Endodermal cell (in vitro differentiated cells): Measurements from ENCODE around the gene TMTC2. TPM values are rescaled to one million over a fixed set of nuclear protein-coding genes. Genes with fewer than 3 reads are reported as not detected.
"Not testable (repeated sequence)": the region's sequence is repeated elsewhere in the genome, so short reads cannot be mapped to it uniquely, and the experiment has no call there.

ENCODE experiments used
- DNase-seq: peaks from one replicate; pipeline ENCODE4 v3.0.0-alpha.2; 2017
- H3K27ac ChIP-seq: 2 replicates; pipeline ENCODE4 v1.5.1; 2013; ENCODE audit warnings: mild to moderate bottlenecking, low read depth, low read length, moderate library complexity
- H3K27me3 ChIP-seq: 2 replicates; pipeline ENCODE4 v1.6.1; 2013; ENCODE audit warnings: mild to moderate bottlenecking, low read length, moderate library complexity; ENCODE audit not compliant: insufficient read depth, control insufficient read depth, poor library complexity, severe bottlenecking
- H3K36me3 ChIP-seq: 2 replicates; pipeline ENCODE4 v1.7.0; 2013; ENCODE audit warnings: mild to moderate bottlenecking, low read length, moderate library complexity; ENCODE audit not compliant: control insufficient read depth, insufficient read depth
- H3K4me1 ChIP-seq: one replicate; pipeline ENCODE4 v1.7.0; 2013; ENCODE audit warnings: low read length; ENCODE audit not compliant: control insufficient read depth, insufficient read depth
- H3K4me3 ChIP-seq: 2 replicates; pipeline ENCODE4 v1.5.1; 2013; ENCODE audit warnings: mild to moderate bottlenecking, low read length, moderate library complexity
- H3K9ac ChIP-seq: 2 replicates; pipeline ENCODE4 v1.6.1; 2013; ENCODE audit warnings: mild to moderate bottlenecking, low read length, moderate library complexity; ENCODE audit not compliant: poor library complexity, severe bottlenecking; ENCODE audit errors: extremely low read depth
- H3K9me3 ChIP-seq: 2 replicates; pipeline ENCODE4 v1.6.1; 2013; ENCODE audit warnings: mild to moderate bottlenecking, low read length, moderate library complexity; ENCODE audit not compliant: control insufficient read depth
- H3K27ac Mint-ChIP-seq: 2 replicates; pipeline ENCODE4 v1.8.0; 2020; ENCODE audit warnings: mixed read lengths
- H3K27me3 Mint-ChIP-seq: 2 replicates; pipeline ENCODE4 v1.8.0; 2021; ENCODE audit warnings: mild to moderate bottlenecking, mixed read lengths; ENCODE audit not compliant: insufficient read depth
- H3K36me3 Mint-ChIP-seq: 2 replicates; pipeline ENCODE4 v1.8.0; 2020; ENCODE audit warnings: low read depth, mixed read lengths
- H3K4me1 Mint-ChIP-seq: 2 replicates; pipeline ENCODE4 v1.8.0; 2020; ENCODE audit warnings: mixed read lengths
- H3K4me3 Mint-ChIP-seq: 2 replicates; pipeline ENCODE4 v1.8.0; 2020; ENCODE audit warnings: mild to moderate bottlenecking, moderate library complexity, mixed read lengths
- H3K9me3 Mint-ChIP-seq: 2 replicates; pipeline ENCODE4 v1.8.0; 2020; ENCODE audit warnings: mild to moderate bottlenecking, mixed read lengths
- WGBS, 2 experiments: methylation state at CpG; one replicate each; pipeline versions ENCODE4 v1.1.5 to v1.1.7; 2013; ENCODE audit warnings: missing lambda C conversion rate in 2 of 2, mixed read lengths in 1 of 2; ENCODE audit not compliant: insufficient coverage in 1 of 2, insufficient read length in 1 of 2; 5-methylcytosine and 5-hydroxymethylcytosine counted together
- total RNA-seq, 2 donors: library from RNA; stranded (reverse); fragmentation: NEBNext Ultra II Directional in 1 of 2; extraction: Animal tissue kit (Norgen Biotek cat#: 25700) in 1 of 2; gene quantifications; 2 replicates in 1 of 2; 3 replicates in 1 of 2; pipeline ENCODE4 v1.2.1, GENCODE V29; 2021
- TF ChIP-seq, protein P1 (sequence below): fragments of 200-600 bp; sonication (generic); conservative IDR thresholded peaks from 2 replicates; pipeline ENCODE4 v1.5.0; 2021; ENCODE audit warnings: antibody characterized with exemption, mild to moderate bottlenecking

The TMTC2 gene
- total RNA-seq, 2 donors from 2014 or later: 7.2 to 10.8 TPM

DNA sequence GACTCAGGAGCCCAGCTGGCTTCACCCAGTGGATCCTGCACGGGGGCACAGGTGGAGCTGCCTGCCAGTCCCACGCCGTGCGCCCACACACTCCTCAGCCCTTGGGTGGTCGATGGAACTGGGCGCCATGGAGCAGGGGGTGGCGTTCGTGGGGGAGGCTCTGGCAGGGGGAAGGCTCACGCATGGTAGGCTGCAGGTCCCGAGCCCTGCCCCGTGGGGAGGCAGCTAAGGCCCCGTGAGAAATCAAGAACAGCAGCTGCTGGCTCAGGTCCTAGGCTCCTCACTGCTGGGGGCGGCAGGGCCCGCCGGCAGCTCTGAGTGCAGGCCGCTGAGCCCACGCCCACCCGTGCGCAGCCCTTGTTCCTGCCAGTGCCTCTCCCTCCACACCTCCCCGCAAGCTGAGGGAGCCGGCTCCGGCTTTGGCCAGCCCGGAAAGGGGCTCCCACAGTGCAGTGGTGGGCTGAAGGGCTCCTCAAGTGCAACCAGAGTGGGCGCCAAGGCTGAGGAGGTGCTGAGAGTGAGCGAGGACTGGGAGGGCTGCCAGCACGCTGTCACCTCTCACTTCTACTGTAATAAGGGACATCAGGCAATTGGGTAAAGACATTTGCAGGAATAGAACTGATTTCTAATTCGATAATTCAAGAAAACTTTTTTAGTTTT lies 115.4 kb downstream of the TMTC2 start:
- TF ChIP-seq, protein P1, sequence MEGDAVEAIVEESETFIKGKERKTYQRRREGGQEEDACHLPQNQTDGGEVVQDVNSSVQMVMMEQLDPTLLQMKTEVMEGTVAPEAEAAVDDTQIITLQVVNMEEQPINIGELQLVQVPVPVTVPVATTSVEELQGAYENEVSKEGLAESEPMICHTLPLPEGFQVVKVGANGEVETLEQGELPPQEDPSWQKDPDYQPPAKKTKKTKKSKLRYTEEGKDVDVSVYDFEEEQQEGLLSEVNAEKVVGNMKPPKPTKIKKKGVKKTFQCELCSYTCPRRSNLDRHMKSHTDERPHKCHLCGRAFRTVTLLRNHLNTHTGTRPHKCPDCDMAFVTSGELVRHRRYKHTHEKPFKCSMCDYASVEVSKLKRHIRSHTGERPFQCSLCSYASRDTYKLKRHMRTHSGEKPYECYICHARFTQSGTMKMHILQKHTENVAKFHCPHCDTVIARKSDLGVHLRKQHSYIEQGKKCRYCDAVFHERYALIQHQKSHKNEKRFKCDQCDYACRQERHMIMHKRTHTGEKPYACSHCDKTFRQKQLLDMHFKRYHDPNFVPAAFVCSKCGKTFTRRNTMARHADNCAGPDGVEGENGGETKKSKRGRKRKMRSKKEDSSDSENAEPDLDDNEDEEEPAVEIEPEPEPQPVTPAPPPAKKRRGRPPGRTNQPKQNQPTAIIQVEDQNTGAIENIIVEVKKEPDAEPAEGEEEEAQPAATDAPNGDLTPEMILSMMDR: no peak
- WGBS, 2 experiments: 96 to 100% methylated on average over 7 to 27 of the region's 27 CpGs
- Mint-ChIP-seq H3K4me1 (peaks cover 18% of the 10 kb centered on the region), H3K27ac (no peak overlapping the region), H3K9me3 (peaks cover 13% of the 10 kb centered on the region), H3K36me3 (peaks cover 26% of the 10 kb centered on the region), H3K4me3 (no peak overlapping the region), H3K27me3 (no peaks in the 10 kb centered on the region)
- Histone ChIP-seq H3K9me3 (no peaks in the 10 kb centered on the region), H3K9ac (no peak overlapping the region), H3K36me3 (no peaks in the 10 kb centered on the region), H3K27ac (no peak overlapping the region), H3K4me1 (peaks cover 3% of the 10 kb centered on the region), H3K27me3 (no peaks in the 10 kb centered on the region), H3K4me3 (no peak overlapping the region)
- DNase-seq: no peak

- no peaks in the 10 kb centered on the region for H3K27me3 Mint-ChIP-seq
- WGBS, 2 experiments: 60 to 63% methylated on average over 2 to 3 of the region's 3 CpGs
- Histone ChIP-seq H3K27ac (no peak overlapping the region), H3K4me3 (no peak overlapping the region), H3K9ac (no peak overlapping the region), H3K4me1 (peaks cover 3% of the 10 kb centered on the region), H3K27me3 (no peaks in the 10 kb centered on the region), H3K36me3 (no peaks in the 10 kb centered on the region), H3K9me3 (no peaks in the 10 kb centered on the region)
- DNase-seq: peak; percentile 86
- H3K27ac Mint-ChIP-seq: peak overlapping the region; percentile 4
- H3K9me3 Mint-ChIP-seq: peaks cover 13% of the 10 kb centered on the region
- no peak overlapping the region for H3K4me3 Mint-ChIP-seq
- TF ChIP-seq, protein P1: no peak
- H3K36me3 Mint-ChIP-seq: peaks cover 22% of the 10 kb centered on the region
- peaks cover 18% of the 10 kb centered on the region for H3K4me1 Mint-ChIP-seq
These were observed 116.5 kb downstream of the TMTC2 start for GRCh38 chr12:82803201-82803600.

- Histone ChIP-seq H3K4me1 (peaks cover 3% of the 10 kb centered on the region), H3K27me3 (no peaks in the 10 kb centered on the region), H3K4me3 (no peak overlapping the region), H3K36me3 (no peaks in the 10 kb centered on the region), H3K27ac (no peak overlapping the region), H3K9me3 (no peaks in the 10 kb centered on the region), H3K9ac (no peak overlapping the region)
- no peak overlapping the region for H3K4me3 Mint-ChIP-seq
- H3K9me3 Mint-ChIP-seq: peaks cover 13% of the 10 kb centered on the region
- WGBS, 2 experiments: 88 to 90% methylated on average over 2 of the region's 2 CpGs
- TF ChIP-seq, protein P1: no peak
- H3K27me3 Mint-ChIP-seq: no peaks in the 10 kb centered on the region
- peaks cover 18% of the 10 kb centered on the region for H3K4me1 Mint-ChIP-seq
- no peak for DNase-seq
- peaks cover 22% of the 10 kb centered on the region for H3K36me3 Mint-ChIP-seq
- no peak overlapping the region for H3K27ac Mint-ChIP-seq
These were observed 117.9 kb downstream of the TMTC2 start for GRCh38 chr12:82804601-82805000.

GRCh38 chr12:82805004-82805403 lies 118.3 kb downstream of the TMTC2 start:
- Mint-ChIP-seq H3K9me3 (peaks cover 13% of the 10 kb centered on the region), H3K4me1 (peaks cover 18% of the 10 kb centered on the region), H3K36me3 (peaks cover 24% of the 10 kb centered on the region)
- WGBS, 2 experiments: 89 to 100% methylated on average over 2 of the region's 2 CpGs
- not testable (repeated sequence) for H3K27ac ChIP-seq, H3K27ac Mint-ChIP-seq, DNase-seq, H3K4me3 Mint-ChIP-seq, H3K4me3 ChIP-seq, H3K9me3 ChIP-seq, H3K9ac ChIP-seq, H3K4me1 ChIP-seq, H3K36me3 ChIP-seq, H3K27me3 Mint-ChIP-seq, H3K27me3 ChIP-seq
